GM12878 (cell line): ENCODE data around the gene BCL11A.

ENCODE experiments used
- MAX ChIP-seq: IDR thresholded peaks from 2 replicates; pipeline ENCODE4 v1.6.1; 2012; ENCODE audit warnings: low read depth, low read length, improper control_type of control experiment
- MEF2B ChIP-seq: fragments of 450-650 bp; IDR thresholded peaks from 2 replicates; pipeline ENCODE4 v1.6.1; 2018; ENCODE audit warnings: mild to moderate bottlenecking, moderate library complexity; ENCODE audit not compliant: partially characterized antibody, poor library complexity, severe bottlenecking
- NFIC ChIP-seq: IDR thresholded peaks from 2 replicates; pipeline ENCODE4 v1.6.1; 2012; ENCODE audit warnings: low read depth, mild to moderate bottlenecking, inconsistent platforms, low read length, moderate library complexity
- NR2C2 ChIP-seq: IDR thresholded peaks from 2 replicates; pipeline ENCODE4 v1.6.1; 2011; ENCODE audit warnings: borderline replicate concordance, low read depth; ENCODE audit not compliant: control insufficient read depth, insufficient read length
- POLR2A ChIP-seq: IDR thresholded peaks from 2 replicates; pipeline ENCODE4 v1.6.1; 2011; ENCODE audit warnings: low read depth, mild to moderate bottlenecking, low read length
- RBBP5 ChIP-seq: fragments of 200-600 bp; sonication (generic); conservative IDR thresholded peaks from 2 replicates; pipeline ENCODE4 v1.6.1; 2016
- RFX5 ChIP-seq: IDR thresholded peaks from 2 replicates; pipeline ENCODE4 v1.6.1; 2011; ENCODE audit warnings: low read depth, low read length, improper control_type of control experiment
- SP1 ChIP-seq: IDR thresholded peaks from one replicate; pipeline ENCODE4 v1.6.1; 2011; ENCODE audit warnings: low read depth, low read length
- SRF ChIP-seq, 2 experiments: IDR thresholded peaks; 2 replicates each; pipeline ENCODE4 v1.6.1; 2011; ENCODE audit warnings: low read depth in 2 of 2, low read length in 2 of 2, mild to moderate bottlenecking in 1 of 2, moderate library complexity in 1 of 2
- TAF1 ChIP-seq: IDR thresholded peaks from 2 replicates; pipeline ENCODE4 v1.6.1; 2011; ENCODE audit warnings: mild to moderate bottlenecking, low read depth, low read length, borderline replicate concordance
- ZNF207 ChIP-seq: fragments of 450-650 bp; IDR thresholded peaks from 2 replicates; pipeline ENCODE4 v1.6.1; 2014; ENCODE audit warnings: antibody characterized with exemption, mild to moderate bottlenecking, borderline replicate concordance
- ZNF217 ChIP-seq: fragments of 450-650 bp; IDR thresholded peaks from 2 replicates; pipeline ENCODE4 v1.6.1; 2017; ENCODE audit warnings: antibody characterized with exemption, mild to moderate bottlenecking
- TF ChIP-seq, protein P1 (sequence below), 3 experiments: IDR thresholded peaks in 2 of 3; conservative IDR thresholded peaks in 1 of 3; 2 replicates each; pipeline ENCODE4 v1.5.1; 2011; ENCODE audit warnings: low read depth in 3 of 3, low read length in 3 of 3, mild to moderate bottlenecking in 3 of 3, control low read depth in 2 of 3, moderate library complexity in 2 of 3, inconsistent platforms in 1 of 3, mixed read lengths in 1 of 3; ENCODE audit not compliant: control insufficient read depth in 2 of 3, insufficient read depth in 1 of 3; ENCODE audit errors: extremely low read depth in 1 of 3

DNA sequence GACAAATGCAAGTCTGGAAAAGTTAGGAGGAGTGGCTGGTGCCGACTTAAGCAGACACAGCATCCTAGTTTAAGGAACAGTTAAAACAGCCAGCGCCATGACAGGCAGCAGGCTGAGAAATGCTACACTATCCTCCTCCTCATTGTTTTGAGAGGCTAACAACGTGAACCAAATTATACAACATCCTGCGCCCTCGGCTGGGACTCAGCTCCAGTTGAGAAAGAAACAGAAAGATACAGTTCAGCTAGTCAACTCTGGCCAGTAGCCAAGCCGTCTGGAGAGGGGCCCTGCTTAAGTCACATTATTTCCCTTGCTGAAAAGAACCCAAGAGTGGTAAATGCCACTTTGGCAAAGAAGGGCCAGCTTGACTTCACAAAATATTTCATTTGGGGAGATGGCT lies 90.2 kb downstream of the BCL11A start:
- TF ChIP-seq NR2C2 (no peak), RBBP5 (no peak), ZNF217 (no peak), POLR2A (no peak), RFX5 (no peak), MEF2B (no peak), NFIC (no peak), SP1 (no peak), SRF (IDR thresholded peaks at IDR 0.05; ENCODE audit: low read depth in 2 of 2, low read length in 2 of 2) (no peak), MAX (no peak), ZNF207 (no peak), TAF1 (no peak)
- TF ChIP-seq, protein P1, sequence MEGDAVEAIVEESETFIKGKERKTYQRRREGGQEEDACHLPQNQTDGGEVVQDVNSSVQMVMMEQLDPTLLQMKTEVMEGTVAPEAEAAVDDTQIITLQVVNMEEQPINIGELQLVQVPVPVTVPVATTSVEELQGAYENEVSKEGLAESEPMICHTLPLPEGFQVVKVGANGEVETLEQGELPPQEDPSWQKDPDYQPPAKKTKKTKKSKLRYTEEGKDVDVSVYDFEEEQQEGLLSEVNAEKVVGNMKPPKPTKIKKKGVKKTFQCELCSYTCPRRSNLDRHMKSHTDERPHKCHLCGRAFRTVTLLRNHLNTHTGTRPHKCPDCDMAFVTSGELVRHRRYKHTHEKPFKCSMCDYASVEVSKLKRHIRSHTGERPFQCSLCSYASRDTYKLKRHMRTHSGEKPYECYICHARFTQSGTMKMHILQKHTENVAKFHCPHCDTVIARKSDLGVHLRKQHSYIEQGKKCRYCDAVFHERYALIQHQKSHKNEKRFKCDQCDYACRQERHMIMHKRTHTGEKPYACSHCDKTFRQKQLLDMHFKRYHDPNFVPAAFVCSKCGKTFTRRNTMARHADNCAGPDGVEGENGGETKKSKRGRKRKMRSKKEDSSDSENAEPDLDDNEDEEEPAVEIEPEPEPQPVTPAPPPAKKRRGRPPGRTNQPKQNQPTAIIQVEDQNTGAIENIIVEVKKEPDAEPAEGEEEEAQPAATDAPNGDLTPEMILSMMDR (IDR thresholded peaks at IDR 0.05 in 2 of 3, conservative IDR thresholded peaks at IDR 0.05 in 1 of 3; ENCODE audit: control insufficient read depth in 2 of 3, extremely low read depth in 1 of 3, insufficient read depth in 1 of 3, low read depth in 3 of 3, low read length in 3 of 3): no peak
